ENCODE measurements around the gene GALNT15.

GRCh38 chr3:16126634-16127033, 47.8 kb upstream of the GALNT15 start:
- TF ChIP-seq, protein P1, sequence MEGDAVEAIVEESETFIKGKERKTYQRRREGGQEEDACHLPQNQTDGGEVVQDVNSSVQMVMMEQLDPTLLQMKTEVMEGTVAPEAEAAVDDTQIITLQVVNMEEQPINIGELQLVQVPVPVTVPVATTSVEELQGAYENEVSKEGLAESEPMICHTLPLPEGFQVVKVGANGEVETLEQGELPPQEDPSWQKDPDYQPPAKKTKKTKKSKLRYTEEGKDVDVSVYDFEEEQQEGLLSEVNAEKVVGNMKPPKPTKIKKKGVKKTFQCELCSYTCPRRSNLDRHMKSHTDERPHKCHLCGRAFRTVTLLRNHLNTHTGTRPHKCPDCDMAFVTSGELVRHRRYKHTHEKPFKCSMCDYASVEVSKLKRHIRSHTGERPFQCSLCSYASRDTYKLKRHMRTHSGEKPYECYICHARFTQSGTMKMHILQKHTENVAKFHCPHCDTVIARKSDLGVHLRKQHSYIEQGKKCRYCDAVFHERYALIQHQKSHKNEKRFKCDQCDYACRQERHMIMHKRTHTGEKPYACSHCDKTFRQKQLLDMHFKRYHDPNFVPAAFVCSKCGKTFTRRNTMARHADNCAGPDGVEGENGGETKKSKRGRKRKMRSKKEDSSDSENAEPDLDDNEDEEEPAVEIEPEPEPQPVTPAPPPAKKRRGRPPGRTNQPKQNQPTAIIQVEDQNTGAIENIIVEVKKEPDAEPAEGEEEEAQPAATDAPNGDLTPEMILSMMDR (optimal IDR thresholded peaks at IDR 0.05 in 1 of 3, IDR thresholded peaks at IDR 0.05 in 1 of 3, conservative IDR thresholded peaks at IDR 0.05 in 1 of 3; ENCODE audit: extremely low read depth in 1 of 3, insufficient read depth in 2 of 3, low read length in 3 of 3), result no peak
- no peak for TF ChIP-seq EZH2 (IDR thresholded peaks at IDR 0.05; ENCODE audit: low read length)

Data from keratinocyte (primary cell).